NCI-H2171 (cell line): Measurements from ENCODE around the gene TOX3.

Experiments used
- DNase-seq: peaks from one replicate; lab custom pipeline; 2025; lab: John Stamatoyannopoulos, UW

Gene TOX3

DNA sequence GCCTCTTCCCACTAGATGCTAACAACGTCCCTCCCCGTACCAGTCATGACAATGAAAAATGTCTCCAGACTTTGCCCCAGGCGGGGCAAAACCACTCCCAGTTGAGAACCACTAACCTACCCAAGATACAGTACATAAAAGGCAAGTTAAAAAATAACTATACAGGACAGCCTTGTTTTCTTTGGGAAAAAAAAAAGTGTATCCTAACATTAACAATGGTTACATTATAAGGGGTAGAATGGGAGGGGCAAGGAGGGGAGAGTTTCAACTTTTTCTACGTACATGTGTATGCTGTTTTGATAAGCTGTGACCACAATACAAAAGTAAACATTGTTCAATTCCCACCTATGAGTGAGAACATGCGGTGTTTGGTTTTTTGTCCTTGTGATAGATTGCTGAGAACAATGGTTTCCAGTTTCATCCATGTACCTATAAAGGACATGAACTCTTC lies 94.9 kb downstream of the TOX3 start:
- DNase-seq, result no peak

- no peak for DNase-seq
Observed at GRCh38 chr16:52450916-52451315, 96.0 kb downstream of the TOX3 start.

GRCh38 chr16:52450241-52450640 lies 96.7 kb downstream of the TOX3 start:
- DNase-seq, result no peak

GRCh38 chr16:52446080-52446479 lies 100.9 kb downstream of the TOX3 start:
- no peak for DNase-seq

GRCh38 chr16:52441886-52442285 lies 105.1 kb downstream of the TOX3 start:
- no peak for DNase-seq

DNA sequence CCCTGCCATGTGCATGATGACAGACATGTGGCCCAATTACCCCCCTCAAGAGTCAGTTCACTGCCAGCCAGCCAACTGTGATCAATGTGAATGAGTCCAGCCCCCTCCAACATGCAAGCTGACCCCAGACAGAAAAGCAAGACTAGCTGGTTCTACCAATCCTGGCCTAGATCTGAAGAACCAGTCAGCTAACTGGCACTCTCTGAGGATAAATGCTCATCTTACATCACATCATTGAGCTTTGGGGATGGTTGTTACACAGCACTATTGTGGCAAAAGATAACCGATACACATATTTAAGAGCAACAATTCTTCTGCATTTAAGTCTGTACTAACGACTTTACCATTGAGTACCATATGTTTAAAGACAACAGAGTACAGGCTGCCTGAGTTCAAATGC lies 106.7 kb downstream of the TOX3 start:
- no peak for DNase-seq

- DNase-seq, result no peak
Observed at GRCh38 chr16:52439750-52440149, 107.2 kb downstream of the TOX3 start.

DNA sequence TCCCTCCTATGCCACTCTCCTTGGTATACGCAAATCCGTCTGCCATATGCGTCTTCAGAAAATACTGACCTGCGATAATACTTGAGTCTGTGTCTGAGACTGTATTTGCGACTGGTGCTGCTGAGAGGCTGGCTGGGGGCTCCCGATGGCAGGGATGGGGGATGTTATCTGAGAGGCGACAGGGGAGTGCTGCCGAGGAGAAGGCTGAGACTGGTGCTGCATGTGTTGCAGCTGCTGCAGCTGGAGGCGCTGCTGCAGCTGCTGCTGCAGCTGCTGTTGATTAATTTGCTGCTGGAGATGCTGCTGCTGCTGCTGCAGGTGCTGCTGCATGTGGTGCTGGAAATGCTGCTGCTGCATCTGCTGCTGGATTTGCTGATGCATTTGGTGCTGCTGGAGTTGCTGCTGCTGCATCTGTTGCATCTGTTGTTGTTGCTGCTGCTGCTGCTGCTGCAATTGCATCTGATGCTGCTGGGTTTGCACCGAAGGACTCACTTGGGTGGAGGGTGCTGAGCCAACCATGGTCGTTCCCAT lies 107.7 kb downstream of the TOX3 start:
- no peak for DNase-seq

DNA sequence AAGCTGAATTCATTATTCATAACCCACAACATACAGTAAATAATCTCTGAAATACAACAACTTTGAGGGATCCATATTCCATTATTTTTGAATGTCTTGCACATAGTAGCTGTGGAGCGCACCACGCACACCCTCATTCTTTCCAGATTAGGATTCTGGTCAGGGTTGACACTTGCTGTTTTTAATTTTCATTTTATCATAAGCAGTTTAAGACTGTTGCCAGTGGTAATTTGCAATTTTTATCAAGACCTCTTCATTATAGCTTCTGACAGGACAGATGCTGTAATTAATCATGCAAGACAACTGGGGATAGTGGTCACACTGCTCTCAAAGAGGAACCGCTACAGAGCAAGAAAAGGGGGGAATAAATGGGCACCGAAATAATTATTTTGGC lies 109.7 kb downstream of the TOX3 start:
- DNase-seq, result no peak

GRCh38 chr16:52436339-52437276 lies 110.3 kb downstream of the TOX3 start:
- DNase-seq, result no peak

- no peak for DNase-seq
Observed at GRCh38 chr16:52434224-52434623, 112.7 kb downstream of the TOX3 start.

- no peak for DNase-seq
Observed at GRCh38 chr16:52433643-52434042, 113.3 kb downstream of the TOX3 start.

GRCh38 chr16:52424591-52424990 lies 122.4 kb downstream of the TOX3 start:
- no peak for DNase-seq

DNA sequence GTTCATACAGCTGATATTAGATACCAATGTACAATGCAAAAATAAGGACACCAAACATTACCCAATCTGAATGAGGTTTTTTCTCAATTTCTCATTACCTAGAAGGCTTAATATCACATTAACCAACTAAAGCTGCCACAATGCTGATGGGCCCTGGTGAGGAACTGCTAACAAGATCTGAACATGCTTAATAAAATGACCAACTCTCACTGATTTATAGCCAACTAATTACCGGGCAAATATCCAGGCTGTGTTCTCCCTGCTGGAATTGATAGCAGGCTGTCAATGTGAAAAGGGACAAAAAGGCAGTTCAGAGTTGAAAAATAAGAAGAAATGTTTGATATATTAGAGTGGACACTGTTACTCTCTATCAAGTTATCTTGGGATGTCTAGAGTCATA lies 124.6 kb downstream of the TOX3 start:
- no peak for DNase-seq

DNA sequence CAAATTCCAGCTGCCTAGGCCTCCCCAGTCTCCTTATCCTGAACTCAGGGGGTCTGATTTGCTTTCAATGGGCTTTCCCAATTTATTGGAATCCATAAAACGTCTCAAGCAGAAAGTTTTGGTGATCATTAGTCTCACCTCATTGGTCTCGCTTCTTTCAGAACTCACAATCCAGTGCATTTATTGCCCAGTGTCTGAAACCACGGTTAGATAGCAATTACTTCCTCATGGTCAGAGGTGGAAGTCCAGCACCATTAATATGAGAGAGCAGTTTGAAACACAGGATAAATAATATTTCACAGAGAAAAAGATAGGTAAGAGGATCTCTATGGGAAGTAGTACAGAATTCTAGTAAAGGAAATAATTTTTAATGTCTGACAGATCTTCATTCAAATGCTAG lies 128.7 kb downstream of the TOX3 start:
- DNase-seq, result no peak

GRCh38 chr16:52416888-52417287 lies 130.1 kb downstream of the TOX3 start:
- no peak for DNase-seq

GRCh38 chr16:52411011-52411410 lies 135.9 kb downstream of the TOX3 start:
- DNase-seq, result no peak

GRCh38 chr16:52408191-52408845 lies 138.6 kb downstream of the TOX3 start:
- DNase-seq, result no peak

DNA sequence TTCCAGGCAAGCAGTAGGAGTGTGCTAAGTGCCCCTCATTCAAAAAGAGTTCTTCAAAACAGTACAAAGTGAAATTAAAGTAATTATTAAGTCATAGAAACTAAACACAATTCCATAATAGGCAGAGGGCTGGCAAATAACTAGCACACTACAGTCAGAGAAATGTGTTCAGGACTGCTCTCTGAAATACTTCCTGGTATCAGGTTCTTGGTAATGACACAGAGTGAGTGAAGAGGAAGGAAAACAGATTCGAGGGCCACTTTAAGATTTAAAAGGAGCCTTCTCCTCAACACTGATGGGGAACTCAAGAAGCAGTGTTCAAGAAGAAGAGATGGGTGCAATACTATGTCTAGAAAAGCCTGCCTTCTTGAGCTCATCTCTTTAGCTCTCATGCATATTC lies 139.2 kb downstream of the TOX3 start:
- DNase-seq, result no peak

- no peak for DNase-seq
Observed at GRCh38 chr16:52405441-52405840, 141.5 kb downstream of the TOX3 start.

DNA sequence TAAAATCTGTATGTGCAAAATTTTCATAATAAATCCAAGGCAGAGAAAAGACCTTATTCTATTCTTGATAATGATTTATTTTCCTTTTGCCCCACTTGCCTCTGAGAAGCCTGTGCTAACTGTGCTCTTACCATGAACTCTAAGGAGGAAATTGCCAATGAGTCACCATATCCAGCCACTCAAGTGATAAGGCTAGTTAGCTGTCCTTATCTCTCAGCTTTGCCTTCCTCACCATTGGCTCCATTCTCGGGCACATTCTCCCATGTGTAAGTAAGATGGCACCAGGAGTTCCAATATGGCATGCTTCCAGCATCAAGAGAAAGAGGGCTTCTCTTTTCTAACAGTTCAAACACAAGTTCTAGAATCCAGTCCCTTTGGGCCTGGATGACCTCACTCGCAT lies 142.4 kb downstream of the TOX3 start:
- no peak for DNase-seq

DNA sequence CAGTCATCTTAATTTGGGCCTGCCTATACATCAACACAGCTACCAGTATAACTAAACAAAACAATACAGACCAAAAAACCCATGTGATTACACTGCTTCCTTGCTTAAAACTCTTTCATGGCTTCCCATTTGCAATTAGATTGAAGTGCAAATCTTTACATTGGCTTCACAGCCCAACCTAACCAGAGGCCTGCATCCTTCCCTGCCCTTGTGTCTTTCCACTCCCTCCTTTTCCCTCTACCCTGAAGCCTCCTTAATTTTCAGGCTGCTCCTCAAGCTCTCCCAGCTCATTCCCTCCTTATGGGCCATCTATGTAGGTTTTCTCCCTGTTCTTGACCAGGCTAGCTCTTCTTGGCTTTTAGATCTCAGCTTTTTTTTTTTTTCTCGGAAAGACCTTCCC lies 147.8 kb downstream of the TOX3 start:
- DNase-seq, result no peak

- DNase-seq, result no peak
Observed at GRCh38 chr16:52398491-52398960, 148.4 kb downstream of the TOX3 start.
